GM06990 (cell line): ENCODE data around the gene CLDN10.

Experiments
- DNase-seq: peaks from one replicate; pipeline ENCODE4 v3.0.0-alpha.2; 2011; ENCODE audit not compliant: insufficient read length; ENCODE audit errors: extremely low read depth
- H3K27me3 ChIP-seq: replicated peaks from 2 replicates; pipeline ENCODE4 v1.6.0; 2011; ENCODE audit warnings: low read length; ENCODE audit not compliant: control insufficient read depth, insufficient read depth
- H3K36me3 ChIP-seq: 2 replicates; pipeline ENCODE4 v1.5.1; 2011; ENCODE audit warnings: low read length; ENCODE audit not compliant: control insufficient read depth, insufficient read depth
- H3K4me3 ChIP-seq: replicated peaks from 2 replicates; pipeline ENCODE4 v1.5.1; 2011; ENCODE audit warnings: low read depth, mild to moderate bottlenecking, control low read depth, low read length
- TF ChIP-seq, protein P1 (sequence below): IDR thresholded peaks from 2 replicates; pipeline ENCODE4 v1.5.1; 2011; ENCODE audit warnings: low read length, control low read depth, mild to moderate bottlenecking, inconsistent platforms; ENCODE audit not compliant: insufficient read depth, poor library complexity, severe bottlenecking

The CLDN10 gene

DNA sequence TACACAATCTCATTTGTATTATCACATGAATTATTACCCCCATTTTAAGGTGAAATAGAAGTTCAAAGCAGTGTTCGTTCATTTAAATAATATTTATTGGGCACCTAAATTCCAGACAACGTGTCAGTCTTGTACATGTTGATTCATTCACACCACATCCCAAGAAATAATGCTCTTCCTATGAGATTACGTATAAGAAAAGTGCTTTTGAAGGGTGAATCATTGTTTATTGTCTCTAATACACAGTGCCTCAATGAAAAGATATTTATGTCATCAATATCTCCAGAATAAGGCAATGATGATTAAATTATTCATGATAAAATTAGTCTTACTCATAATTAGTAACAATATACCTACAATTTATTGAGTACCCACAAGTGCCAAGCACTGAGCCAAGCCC is 35.6 kb downstream of the CLDN10 start:
- no peaks in the 10 kb centered on the region for H3K36me3 ChIP-seq
- TF ChIP-seq, protein P1, sequence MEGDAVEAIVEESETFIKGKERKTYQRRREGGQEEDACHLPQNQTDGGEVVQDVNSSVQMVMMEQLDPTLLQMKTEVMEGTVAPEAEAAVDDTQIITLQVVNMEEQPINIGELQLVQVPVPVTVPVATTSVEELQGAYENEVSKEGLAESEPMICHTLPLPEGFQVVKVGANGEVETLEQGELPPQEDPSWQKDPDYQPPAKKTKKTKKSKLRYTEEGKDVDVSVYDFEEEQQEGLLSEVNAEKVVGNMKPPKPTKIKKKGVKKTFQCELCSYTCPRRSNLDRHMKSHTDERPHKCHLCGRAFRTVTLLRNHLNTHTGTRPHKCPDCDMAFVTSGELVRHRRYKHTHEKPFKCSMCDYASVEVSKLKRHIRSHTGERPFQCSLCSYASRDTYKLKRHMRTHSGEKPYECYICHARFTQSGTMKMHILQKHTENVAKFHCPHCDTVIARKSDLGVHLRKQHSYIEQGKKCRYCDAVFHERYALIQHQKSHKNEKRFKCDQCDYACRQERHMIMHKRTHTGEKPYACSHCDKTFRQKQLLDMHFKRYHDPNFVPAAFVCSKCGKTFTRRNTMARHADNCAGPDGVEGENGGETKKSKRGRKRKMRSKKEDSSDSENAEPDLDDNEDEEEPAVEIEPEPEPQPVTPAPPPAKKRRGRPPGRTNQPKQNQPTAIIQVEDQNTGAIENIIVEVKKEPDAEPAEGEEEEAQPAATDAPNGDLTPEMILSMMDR = no peak
- H3K4me3 ChIP-seq = no peak overlapping the region

GRCh38 chr13:95588721-95589120 is 36.2 kb downstream of the CLDN10 start:
- no peak for DNase-seq
- TF ChIP-seq, protein P1 = no peak
- Histone ChIP-seq H3K4me3 (no peak overlapping the region), H3K27me3 (no peaks in the 10 kb centered on the region), H3K36me3 (no peaks in the 10 kb centered on the region)

More for the DNA sequence above, 35.6 kb downstream of the CLDN10 start:
- H3K27me3 ChIP-seq = no peaks in the 10 kb centered on the region
- no peak for DNase-seq

DNA sequence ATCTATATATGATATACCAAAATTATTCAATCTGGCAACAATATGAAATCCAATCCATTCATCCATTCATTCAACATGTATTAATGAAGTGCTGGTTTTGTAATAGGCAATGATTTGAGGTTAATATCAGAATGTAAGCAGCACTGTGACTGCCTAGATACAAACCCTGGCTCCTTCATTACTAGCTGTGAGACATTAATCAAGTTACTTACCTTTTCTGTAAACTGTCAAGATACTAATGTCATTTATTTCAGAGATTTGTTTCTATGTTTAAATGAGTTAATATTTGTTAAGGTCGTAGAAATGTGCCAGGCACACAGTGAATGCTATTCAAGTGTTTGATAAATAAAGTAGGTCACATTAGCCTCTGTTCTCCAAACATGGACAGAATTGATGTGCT is 40.9 kb downstream of the CLDN10 start:
- H3K27me3 ChIP-seq = no peaks in the 10 kb centered on the region
- no peaks in the 10 kb centered on the region for H3K36me3 ChIP-seq
- no peak for DNase-seq
- H3K4me3 ChIP-seq = no peak overlapping the region
- TF ChIP-seq, protein P1 = no peak

- Histone ChIP-seq H3K27me3 (no peaks in the 10 kb centered on the region; the same call in 1 of the 2 replicates), H3K36me3 (no peaks in the 10 kb centered on the region), H3K4me3 (no peak overlapping the region)
- TF ChIP-seq, protein P1 = no peak
- no peak for DNase-seq
Measured at GRCh38 chr13:95596701-95597100, 44.2 kb downstream of the CLDN10 start.

- H3K4me3 ChIP-seq = no peak overlapping the region
- H3K36me3 ChIP-seq = no peaks in the 10 kb centered on the region
- DNase-seq = no peak
- H3K27me3 ChIP-seq = no peaks in the 10 kb centered on the region; the same call in 1 of the 2 replicates
- TF ChIP-seq, protein P1 = no peak
Measured at GRCh38 chr13:95601216-95601615, 48.7 kb downstream of the CLDN10 start.

GRCh38 chr13:95601906-95602305 is 49.4 kb downstream of the CLDN10 start:
- Histone ChIP-seq H3K36me3 (no peaks in the 10 kb centered on the region), H3K27me3 (no peaks in the 10 kb centered on the region; the same call in 1 of the 2 replicates), H3K4me3 (no peak overlapping the region)
- TF ChIP-seq, protein P1 = no peak
- no peak for DNase-seq
